GM19328 (cell line): ENCODE data around the gene CACNA2D4.

Experiments used
- ATAC-seq: cut with Tn5 transposase; IDR thresholded peaks from one replicate; pipeline ENCODE4 v1.9.1; 2021; ENCODE audit warnings: mild to moderate bottlenecking, moderate library complexity; ENCODE audit not compliant: unreplicated experiment

CACNA2D4 gene

DNA sequence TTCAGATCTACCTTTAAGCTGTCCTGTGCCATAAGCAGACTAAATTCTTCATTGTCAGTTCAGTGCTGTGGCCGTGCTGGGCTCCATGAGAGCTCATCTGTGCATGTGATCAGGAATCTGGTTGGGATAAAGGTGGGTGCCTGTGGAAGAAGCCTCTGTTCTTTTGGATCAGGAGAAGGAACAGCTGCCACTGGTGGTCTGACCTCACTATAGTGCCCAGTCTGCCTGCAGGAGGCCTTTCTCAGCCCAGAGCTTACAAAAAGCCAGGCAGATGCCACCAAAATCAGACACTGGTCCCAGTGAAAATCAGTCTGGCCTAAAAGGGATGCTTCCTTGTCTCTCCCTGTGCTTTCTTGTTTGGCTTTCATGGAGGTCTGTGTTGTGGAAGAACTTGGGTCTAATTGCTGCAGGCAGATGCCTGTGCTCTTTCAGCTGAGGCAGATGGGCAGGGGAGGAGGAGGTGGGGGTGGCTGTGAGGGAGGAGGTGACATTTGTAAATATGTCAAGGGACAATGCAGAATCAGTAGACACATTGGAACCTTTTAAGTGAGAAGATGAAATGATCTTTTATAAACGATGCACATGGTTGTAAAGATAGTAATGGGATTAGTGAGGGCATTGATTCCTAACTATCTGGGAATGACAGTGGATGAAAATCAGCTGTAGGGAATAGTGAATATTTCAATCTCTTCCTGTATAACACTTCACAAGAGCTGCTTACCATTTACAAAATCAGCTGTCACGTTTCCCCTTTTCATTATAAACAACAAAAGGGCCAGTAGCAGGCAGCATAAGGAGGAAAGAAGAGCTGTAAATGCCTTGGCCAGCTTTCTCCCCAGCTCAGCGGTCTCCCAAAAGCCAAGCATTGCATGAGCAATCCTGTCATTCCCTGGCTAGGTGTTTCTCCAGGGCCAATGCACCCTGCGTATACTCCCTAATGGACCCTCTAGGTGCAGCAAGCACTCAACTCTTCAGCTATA lies 44.6 kb downstream of the CACNA2D4 start:
- no peak for ATAC-seq

DNA sequence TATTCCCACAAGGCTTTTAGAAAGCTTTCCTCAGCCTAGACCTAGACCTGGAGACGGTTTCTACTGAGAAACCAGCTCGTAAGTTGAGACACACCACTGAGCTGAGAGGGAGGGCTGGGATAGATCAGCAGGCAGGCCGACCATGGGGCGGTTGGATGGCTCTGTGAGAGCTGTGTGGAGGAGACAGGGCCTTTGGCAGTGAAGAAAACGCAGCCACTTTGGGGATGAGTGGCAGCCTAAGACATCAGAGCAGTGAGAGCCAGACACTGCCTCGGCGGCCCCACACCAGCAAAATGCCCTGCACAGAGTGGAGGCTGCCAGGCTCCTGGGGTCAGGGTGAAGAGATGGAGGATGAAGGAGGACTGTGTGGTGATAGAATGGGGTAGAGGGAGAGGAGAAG lies 46.0 kb downstream of the CACNA2D4 start:
- ATAC-seq: no peak

DNA sequence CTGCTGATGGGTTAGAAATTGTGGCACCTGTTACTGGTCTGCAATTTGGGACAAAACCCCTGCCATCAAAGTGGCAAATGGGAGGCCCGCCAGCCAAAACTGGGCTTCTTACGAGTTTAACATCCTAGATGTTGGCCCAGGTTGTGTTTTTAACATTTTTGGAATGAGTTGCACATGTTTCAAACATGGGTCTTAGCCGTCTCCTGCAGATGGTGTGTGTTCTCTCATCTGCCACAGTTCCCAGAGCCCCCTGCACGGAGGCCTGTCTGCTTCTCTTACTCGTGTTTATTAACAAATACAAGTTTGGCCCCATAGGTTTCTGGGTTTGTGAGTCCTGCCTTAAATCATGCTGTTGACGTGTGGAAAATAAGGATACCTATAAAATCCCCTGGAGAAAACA lies 46.5 kb downstream of the CACNA2D4 start:
- no peak for ATAC-seq

DNA sequence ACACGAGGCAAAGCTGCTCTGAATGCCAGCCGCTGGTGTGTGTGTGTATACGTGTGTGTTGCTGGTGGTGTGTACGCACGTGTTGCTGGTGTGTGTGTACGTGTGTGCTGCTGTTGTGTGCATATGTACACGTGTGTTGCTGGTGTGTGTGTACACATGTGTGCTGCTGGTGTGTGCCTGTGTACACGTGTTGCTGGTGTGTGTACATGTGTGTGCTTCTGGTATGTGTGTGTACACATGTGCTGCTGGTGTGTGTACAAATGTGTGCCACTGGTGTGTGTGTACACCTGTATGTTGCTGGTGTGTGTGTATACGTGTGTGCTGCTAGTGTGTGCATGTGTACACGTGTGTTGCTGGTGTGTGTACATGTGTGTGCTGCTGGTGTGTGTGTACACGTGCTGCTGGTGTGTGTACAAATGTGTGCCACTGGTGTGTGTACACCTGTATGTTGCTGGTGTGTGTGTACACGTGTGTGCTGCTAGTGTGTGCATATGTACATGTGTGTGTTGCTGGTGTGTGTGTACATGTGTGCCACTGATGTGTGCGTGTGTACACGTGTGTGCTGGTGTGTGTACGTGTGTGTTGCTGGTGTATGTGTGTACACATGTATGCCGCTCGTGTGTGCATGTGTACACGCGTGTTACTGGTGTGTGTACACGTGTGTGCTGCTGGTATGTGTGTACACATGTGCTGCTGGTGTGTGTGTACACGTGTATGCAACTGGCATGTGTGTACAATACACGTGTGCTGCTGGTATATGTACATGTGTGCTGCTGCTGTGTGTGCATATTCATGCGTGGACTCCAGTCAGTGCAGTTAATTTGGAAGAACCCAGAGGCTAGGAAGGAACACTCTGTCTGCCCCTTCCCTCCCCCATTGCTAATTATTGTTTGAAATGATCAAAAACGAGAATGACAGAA lies 47.2 kb downstream of the CACNA2D4 start:
- ATAC-seq: no peak

DNA sequence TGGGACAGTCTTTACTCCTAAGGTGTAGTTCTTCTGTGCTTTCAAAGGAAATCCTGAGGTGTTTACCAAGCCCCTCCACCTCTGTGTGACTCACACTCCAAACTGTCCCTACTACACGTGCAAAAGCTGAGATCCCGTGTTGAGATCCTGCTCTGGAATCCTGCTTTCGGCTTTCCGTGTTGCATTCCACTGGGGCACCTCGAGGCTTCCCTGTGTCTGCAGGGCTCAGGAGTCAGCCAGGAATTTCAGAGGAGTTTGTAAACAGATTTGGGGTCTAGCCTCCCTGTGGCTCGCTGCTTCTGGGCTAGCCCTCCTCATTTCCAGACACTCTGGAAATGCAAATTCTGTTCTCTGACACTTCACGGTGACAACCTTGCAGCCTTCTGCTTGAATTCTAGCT lies 48.4 kb downstream of the CACNA2D4 start:
- no peak for ATAC-seq

DNA sequence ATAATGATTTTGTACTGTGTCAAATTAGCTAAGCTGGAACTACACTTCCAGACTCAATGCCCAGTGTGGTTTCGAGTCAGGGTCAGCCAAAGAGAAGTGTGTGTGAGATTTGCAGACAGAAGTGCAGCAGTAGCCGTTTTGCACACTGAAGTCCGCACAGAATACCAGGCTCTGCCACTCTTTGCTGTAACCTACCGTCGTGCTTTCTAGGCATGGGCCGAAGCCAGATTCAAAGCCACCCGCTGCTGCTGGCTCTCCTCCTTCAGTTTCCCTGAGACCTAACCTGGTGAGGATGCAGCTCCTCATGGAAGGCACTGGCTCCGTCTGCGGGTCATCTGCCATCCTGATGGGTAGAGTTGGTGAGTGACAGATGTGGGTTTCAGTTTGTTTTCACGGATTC lies 49.3 kb downstream of the CACNA2D4 start:
- no peak for ATAC-seq

DNA sequence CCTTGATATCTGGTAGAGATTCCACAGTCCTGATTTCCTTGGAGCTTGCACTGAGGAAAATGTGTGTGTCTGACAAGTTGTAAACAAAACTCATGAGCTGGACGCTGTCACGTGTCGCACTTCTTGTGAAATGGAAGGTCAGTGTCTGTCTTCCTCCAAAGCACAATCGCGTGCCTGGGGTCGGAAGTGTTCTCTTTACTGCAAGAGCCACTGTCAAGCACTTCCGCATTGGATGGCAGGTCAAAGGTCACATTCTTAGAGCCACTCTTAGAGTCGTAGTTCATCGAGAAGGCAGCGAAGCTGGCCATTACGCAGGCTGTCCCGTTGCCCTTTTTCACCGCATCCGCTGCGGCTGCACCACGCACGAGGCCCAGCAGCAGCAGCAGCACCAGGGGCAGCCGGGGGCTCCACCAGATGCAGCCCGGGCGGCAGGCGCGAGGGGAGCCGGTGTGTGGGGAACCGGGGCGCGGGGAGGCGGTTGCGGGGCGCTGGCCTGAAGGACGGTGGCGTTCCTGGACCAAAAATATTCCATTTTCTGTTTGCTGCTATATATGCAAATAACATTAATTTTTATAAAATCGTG lies 53.1 kb downstream of the CACNA2D4 start:
- no peak for ATAC-seq

DNA sequence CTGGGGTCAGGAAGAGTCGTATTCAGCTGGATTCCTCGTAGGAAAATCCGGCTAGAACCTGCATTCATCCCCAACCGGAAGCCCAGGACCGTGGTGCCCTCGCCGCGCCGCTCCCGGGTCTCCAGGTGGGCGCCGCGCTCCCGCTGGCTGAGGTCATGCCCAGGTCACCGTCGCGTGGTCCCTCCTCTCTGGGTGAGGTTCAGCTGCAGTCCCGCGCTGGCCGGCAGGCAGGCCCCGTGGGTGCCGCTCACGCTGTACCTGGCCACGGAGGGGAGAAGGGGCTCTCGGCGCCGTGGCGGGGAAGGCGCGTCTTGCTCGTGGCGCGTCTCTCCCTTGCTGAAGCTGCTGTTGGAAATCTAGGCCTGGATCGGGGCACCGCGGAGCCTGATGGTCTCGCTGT lies 53.6 kb downstream of the CACNA2D4 start:
- ATAC-seq: no peak

DNA sequence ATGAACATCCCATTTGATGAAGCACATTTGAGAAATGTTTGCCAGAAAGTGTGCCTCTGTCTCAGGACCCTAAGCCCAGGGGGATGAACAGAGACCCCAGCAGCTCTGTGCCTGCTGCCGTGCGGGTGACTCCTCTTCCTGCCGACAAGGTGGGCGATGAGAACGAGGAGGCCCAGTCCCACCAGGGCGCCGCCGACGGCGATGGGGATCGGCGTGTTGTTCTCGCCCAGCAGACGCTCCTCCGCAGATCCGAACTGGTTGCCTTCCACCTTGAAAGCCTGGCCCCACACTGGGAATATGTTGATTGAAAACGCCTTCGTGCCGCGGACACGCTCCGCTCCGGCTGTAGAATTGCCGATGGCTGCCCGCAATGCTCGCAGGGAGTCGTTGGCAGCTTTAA lies 54.0 kb downstream of the CACNA2D4 start:
- no peak for ATAC-seq

DNA sequence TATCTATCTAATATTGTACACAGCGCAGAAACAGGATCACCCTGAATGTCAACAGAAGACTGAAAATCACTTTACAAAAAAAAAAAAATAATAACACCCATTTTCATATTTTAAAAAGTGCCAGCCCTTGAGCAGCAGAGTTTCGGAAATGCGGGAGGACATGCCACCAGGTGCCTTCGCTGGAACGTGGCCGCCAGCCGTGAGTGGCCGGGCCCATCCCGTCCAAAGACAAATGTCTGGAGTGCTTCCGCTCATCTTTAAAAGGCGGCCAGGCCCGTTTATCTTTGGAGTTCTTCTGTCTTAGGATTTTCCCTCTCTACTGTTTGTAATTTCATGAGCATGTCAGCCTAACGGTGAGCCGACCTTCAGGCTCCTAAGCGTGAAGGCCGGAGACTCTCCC lies 54.6 kb downstream of the CACNA2D4 start:
- ATAC-seq: no peak

DNA sequence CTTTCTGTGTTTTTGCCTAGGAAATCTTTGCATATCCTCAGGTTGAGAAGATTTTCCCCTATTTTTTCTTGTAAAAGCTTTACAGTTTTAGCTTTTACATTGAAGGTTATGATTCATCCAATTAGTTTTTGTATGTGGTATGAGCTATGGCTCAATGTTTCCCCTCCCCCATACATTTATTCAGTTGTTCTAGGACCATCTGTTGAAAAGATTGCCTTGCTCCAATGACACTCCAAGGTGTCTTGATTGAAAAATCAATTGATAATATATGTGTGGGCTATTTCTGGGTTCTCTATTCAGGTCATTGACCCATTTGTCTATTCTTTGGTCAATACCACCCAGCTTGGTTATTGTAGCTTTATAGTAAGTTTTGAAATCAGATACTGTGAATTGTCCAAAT lies 55.5 kb downstream of the CACNA2D4 start:
- ATAC-seq: no peak

DNA sequence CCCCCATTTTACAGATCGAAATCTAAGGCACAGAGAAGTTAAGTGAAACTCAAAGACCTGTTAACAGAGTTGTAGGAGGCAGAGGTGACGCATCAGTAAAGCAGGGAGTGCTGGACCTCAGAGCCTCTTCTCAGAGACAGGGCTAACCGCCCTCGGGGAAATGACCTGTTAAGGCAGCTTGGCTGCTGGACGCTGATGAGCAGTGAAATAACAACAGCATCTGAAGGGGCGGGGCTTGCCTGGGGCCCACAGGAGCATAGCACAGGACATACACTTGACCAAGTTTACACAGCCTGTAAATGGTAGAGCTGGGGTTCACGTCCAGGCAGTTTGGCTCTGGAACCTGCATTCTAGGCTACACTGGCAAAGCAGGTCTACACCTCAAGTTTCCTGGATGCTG lies 58.8 kb downstream of the CACNA2D4 start:
- ATAC-seq: no peak

DNA sequence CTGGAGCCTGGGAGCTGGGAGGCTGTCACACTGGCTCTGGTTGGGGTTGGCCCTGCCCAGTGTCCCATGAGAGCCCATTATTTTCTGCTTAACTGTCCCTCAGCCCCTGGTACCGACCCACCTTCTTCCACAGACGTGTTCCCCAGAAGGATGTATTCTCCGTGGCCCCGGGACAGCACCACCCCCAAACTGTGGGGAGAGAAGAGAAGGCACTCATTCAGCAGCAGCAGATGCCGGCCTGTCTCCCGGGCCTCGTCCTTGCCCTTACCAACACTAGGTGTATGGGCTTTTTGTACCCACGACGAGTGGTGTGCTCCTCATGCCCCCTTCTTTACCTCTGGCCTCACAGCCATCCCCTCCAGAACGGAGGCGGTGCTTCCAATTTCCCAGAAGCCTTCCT lies 60.0 kb downstream of the CACNA2D4 start:
- no peak for ATAC-seq

DNA sequence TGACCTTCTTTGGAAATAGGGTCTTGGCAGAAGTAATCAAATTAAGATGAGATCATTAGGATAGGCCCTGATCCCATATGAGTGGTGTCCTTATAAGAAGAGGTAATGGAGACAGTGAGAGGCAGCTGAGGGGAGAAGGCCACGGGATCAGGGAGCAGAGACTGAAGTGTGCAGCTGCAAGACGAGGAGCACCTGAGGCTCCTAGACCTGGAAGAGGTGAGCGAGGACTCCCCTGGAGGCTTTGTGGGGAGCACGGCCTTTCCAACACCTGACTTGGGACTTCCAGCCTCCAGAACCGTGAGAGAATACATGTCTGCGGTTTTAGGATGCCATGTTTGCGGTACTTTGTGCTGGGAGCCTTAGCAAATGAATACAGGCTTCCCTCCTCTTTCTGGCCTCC lies 60.6 kb downstream of the CACNA2D4 start:
- ATAC-seq: no peak

DNA sequence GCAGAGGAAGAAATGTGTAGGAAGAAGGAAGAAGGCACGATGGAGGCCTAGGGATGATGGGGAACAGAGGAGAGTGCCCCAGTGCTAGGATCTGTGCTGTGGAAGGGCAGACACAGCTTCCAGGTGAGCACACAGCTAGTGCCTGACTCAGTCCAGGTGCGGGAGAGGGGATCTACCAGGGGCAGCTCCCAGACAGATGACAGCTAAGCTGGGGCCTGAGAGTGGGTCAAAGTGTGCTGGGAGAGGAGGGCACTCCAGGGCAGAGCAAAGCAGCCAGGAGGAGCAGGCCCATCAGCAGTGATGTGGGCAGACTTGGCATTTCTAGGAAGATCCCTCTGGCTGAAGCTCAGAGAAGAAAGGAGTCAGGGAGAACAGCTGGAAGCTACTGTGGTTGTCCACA lies 61.4 kb downstream of the CACNA2D4 start:
- no peak for ATAC-seq

DNA sequence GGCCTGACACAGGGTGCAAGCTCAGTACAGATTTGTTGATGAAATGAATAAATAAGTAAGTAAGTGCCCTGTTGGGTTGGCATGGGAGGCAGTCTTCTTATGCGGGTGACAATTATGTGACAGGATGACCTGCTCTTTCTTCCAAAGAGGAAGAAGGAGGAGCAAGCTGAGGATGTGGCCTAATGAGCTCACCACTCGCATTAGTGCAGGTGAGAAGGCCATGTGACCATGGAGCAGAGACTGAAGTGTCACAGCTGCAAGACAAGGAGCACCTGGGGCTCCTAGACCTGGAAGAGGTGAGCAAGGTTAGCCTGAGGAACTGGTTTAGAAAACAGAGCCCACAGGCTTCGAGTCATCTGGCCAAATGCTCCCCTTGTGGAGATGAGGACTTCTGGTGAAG lies 63.2 kb downstream of the CACNA2D4 start:
- no peak for ATAC-seq

DNA sequence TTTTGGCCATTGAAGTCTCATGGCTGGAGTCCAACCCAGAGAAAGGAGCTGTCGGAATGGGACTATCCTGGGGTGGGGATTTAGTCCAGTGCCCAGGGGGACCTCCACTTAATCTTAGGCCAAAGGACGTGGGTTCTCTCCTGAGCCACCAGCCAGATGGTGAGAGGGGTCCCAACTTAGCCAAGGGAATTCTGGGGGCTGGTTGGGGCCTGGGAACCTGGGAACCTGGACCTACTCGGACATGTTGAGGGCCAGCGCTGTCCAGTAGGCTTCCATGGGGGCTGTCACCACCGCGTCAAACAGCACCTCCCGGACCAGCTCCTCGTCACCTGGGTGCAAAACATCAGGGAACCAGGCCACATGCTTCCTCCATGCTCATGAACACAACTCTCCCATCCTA lies 64.7 kb downstream of the CACNA2D4 start:
- no peak for ATAC-seq

DNA sequence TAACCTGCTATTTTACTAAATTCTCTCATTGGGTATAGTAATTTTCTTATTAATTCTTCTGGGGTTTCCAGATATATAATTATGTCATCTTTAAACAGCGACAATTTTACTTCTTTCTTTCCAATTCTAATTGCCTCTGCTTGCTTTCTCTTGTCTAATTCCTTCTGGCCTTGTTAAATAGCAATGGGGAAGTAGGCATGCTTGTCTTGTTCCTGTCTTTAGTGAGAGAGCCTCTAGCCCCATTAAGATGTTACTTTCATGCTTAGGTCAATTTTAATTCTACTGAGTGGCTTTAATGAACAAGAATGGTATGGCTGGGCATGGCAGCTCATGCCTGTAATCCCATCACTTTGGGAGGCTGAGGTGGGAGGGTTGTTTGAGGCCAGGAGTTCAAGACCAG lies 66.4 kb downstream of the CACNA2D4 start:
- ATAC-seq: no peak

DNA sequence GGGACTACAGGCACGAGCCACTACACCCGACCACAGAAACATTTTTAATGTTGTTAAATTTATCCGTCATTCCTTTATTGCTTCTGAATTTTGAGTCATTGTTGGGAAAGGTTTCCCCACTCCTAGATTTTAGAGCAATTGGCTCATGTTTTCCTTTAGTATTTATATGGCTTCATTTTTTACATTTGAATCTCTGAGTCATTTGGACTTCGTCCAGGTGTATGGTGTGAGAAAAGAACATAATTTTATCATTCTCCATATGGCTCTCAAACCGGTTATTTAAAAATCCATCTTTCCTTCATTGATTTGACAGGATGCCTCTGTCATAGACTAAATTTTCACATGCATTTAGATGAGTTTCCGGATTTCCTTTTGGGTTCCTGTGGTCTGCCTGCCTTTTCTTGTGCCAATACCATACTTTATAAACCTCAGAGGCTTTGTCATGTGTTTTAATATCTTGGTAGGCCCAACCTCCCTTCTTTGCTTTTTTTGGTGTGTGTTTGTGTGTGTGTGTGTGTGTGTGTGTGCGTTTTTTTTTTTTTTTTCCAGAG lies 67.2 kb downstream of the CACNA2D4 start:
- ATAC-seq: no peak

DNA sequence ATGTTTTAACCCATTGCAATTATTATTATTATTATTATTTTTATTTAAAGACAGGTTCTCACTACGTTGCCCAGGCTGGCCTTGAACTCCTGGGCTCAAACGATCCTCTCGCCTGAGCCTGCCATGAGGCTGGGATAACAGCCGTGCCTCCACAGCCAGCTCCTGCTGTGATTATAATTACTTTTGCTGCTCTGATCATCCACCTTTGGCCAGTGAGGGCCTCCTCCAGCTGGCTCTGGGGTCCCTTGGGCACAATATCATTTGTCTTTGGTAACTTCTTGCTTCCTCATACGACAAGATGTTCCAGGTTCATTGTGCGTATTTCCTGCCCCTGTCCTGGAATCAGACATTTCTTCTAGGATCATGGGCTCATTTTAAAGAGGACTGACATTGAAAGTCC lies 69.7 kb downstream of the CACNA2D4 start:
- ATAC-seq: no peak

DNA sequence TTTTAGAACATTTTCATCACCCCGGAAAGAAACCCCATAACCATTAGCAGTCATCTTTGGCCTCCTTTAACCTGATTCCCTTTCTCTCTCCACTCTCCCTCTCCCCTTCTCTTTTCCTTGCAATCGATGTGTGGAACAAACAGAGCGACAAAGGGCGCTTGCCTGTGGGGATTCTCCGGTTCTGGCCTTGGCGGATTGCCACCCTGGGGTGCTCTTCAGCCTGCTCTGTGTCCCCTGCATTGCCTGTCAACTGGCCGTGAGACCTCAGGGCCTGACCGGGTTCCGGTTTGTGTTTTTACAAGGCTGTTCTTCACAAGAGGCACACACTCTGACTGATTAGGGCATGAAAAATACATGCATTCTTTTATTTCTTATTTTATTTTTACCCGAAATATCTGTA lies 70.3 kb downstream of the CACNA2D4 start:
- ATAC-seq: no peak
